Mesothelial cell of epicardium (in vitro differentiated cells): ENCODE data around the gene CTBP1. TPM values are rescaled to one million over a fixed set of nuclear protein-coding genes. Genes with fewer than 3 reads are reported as not detected.

Experiments
- DNase-seq, 2 experiments: peaks; one replicate each; pipeline ENCODE4 v3.0.0; 2021; ENCODE audit warnings: low spot score in 2 of 2; ENCODE audit not compliant: unreplicated experiment in 2 of 2
- H3K27ac Mint-ChIP-seq: 2 replicates; pipeline ENCODE4 v1.8.0; 2021; ENCODE audit warnings: mixed read lengths
- H3K27me3 Mint-ChIP-seq: 2 replicates; pipeline ENCODE4 v1.8.0; 2021; ENCODE audit warnings: low read depth, mixed read lengths
- H3K36me3 Mint-ChIP-seq: 2 replicates; pipeline ENCODE4 v1.8.0; 2021; ENCODE audit warnings: mixed read lengths
- H3K4me1 Mint-ChIP-seq: 2 replicates; pipeline ENCODE4 v1.8.0; 2021; ENCODE audit warnings: mixed read lengths
- H3K4me3 Mint-ChIP-seq: 2 replicates; pipeline ENCODE4 v1.8.0; 2021; ENCODE audit warnings: mild to moderate bottlenecking, moderate library complexity, mixed read lengths
- H3K9me3 Mint-ChIP-seq: 2 replicates; pipeline ENCODE4 v1.8.0; 2021; ENCODE audit warnings: mixed read lengths
- CTCF ChIP-seq: fragments of 200-600 bp; sonication (generic); IDR thresholded peaks from one replicate; pipeline ENCODE4 v1.5.0; 2021; ENCODE audit warnings: antibody characterized with exemption; ENCODE audit not compliant: unreplicated experiment
- total RNA-seq: library from RNA; stranded (reverse); gene quantifications from 3 replicates; pipeline ENCODE4 v1.2.1, GENCODE V29; 2021

The CTBP1 gene
- total RNA-seq, 1 donor from 2014 or later, result 194 TPM

- no peak overlapping the region for H3K27ac Mint-ChIP-seq
- peaks cover 12% of the 10 kb centered on the region for H3K4me1 Mint-ChIP-seq
- no peaks in the 10 kb centered on the region for H3K27me3 Mint-ChIP-seq
- H3K36me3 Mint-ChIP-seq, result no peaks in the 10 kb centered on the region
- no peak for TF ChIP-seq CTCF
- H3K9me3 Mint-ChIP-seq, result peaks cover 5% of the 10 kb centered on the region
- H3K4me3 Mint-ChIP-seq, result no peak overlapping the region
- no peak for DNase-seq
Measured at GRCh38 chr4:1285790-1286553, 37.0 kb upstream of the CTBP1 start.

DNA sequence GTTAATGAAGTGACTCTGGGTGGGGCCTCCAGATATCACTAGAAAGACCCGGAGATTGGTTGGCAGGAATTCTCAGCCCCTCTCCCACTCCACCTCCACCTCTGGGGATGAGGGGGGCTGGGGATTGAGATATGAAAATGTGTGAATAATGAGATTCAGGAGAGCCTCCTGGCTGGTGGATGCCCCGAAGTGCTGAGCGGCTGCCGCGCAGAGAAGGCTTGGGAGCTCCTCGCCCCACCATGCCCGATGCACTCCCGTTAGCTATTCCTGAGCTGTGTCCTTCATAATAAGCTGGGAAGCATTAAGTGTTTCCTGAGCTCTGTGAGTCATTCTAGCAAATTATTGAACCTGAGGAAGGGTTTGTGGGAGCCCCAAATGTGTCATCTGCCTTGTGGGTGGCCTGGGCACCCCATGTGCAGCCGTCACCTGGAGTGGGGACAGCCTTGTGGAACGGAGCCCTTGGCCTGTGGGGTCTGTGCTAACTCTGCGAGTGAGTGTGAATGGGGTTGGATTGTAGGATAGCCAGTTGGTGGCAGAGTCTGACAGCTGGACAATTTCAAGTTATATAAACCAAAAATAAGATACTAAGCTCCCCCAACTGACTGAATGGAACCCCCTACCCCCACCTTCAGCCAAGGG, 36.3 kb upstream of the CTBP1 start:
- Mint-ChIP-seq H3K4me1 (peaks cover 7% of the 10 kb centered on the region), H3K9me3 (peaks cover 5% of the 10 kb centered on the region), H3K27me3 (no peaks in the 10 kb centered on the region), H3K36me3 (no peaks in the 10 kb centered on the region), H3K4me3 (no peak overlapping the region), H3K27ac (no peak overlapping the region)
- no peak for DNase-seq
- no peak for TF ChIP-seq CTCF

GRCh38 chr4:1283711-1284110, 34.8 kb upstream of the CTBP1 start:
- Mint-ChIP-seq H3K4me3 (no peak overlapping the region), H3K27ac (no peak overlapping the region), H3K9me3 (peaks cover 5% of the 10 kb centered on the region), H3K36me3 (no peaks in the 10 kb centered on the region), H3K4me1 (peaks cover 4% of the 10 kb centered on the region), H3K27me3 (peaks cover 5% of the 10 kb centered on the region)
- no peak for TF ChIP-seq CTCF
- DNase-seq, result no peak

DNA sequence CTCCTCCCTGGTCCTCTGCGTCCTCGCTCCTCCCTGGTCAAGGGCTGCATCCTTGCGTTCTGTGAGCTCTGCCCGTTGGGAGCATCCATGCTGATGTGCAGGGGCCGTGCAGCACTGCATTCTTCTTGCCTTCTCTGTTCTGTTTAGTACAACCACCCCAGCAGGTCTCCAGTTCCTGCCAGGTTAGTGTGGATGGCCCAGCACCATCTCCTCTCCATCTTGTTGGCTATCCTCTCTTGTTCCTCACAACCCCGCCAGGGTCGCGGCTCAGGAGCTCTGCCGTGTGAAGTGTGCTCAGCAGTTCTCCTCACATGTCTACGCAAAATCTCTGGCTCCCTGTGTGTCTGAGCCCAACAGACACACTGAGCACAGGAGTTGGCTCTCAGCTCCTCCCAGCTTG, 30.3 kb upstream of the CTBP1 start:
- Mint-ChIP-seq H3K36me3 (peaks cover 2% of the 10 kb centered on the region), H3K4me3 (no peak overlapping the region), H3K4me1 (no peaks in the 10 kb centered on the region), H3K27ac (no peak overlapping the region), H3K9me3 (peaks cover 11% of the 10 kb centered on the region), H3K27me3 (peaks cover 5% of the 10 kb centered on the region)
- no peak for DNase-seq
- TF ChIP-seq CTCF, result no peak

DNA sequence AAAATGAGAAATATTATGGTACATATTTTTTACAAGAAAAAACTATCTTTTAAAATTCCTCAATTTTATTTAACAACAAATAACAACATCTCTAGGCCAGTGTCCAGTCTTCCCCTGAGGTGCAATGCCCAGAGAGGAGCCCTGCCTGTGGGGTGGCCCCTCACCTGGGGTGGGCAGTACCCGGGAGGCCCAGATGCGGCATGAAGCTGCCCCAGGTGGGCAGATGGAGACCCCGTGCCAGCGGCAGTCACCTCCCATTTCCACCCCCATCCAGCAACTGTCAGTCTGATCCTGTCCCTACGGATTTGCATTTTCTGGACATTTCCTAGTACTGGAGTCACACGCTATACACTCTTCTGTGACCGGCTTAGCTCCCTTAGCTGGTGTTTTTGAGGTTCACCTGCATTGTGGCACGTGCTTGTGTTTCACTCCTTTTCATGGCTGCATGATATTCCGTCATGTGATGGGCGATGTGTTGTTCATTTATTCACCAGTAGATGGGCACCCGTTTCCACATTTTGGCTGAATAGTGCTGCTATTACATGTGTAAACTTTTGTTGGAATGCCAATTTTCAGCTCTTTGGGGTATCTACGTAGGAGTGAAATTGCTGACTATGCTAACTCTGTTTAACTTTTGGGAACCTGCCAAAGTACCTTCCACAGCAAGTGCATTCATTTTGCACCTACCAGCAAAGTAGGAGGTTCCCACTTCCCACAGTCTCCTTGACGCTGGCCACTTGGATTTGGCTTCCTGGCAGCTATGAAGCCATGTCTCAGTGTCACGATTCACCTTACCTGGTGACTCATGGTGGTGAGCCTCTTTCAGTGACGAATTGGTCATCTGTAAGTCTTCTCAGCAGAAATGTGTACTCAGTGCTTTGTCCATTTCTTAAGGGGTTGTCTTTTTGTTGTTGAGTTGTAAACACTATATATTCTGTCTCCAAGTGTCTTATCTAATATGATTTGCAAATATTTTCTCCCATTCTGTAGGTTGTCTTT, 29.0 kb upstream of the CTBP1 start:
- no peak for DNase-seq

More for the DNA sequence above, 29.0 kb upstream of the CTBP1 start:
- H3K4me1 Mint-ChIP-seq, result no peaks in the 10 kb centered on the region
- H3K9me3 Mint-ChIP-seq, result peaks cover 11% of the 10 kb centered on the region
- peaks cover 2% of the 10 kb centered on the region for H3K36me3 Mint-ChIP-seq
- H3K27me3 Mint-ChIP-seq, result peaks cover 5% of the 10 kb centered on the region
- H3K27ac Mint-ChIP-seq, result no peak overlapping the region
- TF ChIP-seq CTCF, result no peak
- H3K4me3 Mint-ChIP-seq, result no peak overlapping the region
